A549 (cell line): ENCODE data around the gene FRRS1L. TPM values are rescaled to one million over a fixed set of nuclear protein-coding genes. Genes with fewer than 3 reads are reported as not detected.

Experiments used
- ATAC-seq, 2 experiments: fragments of 200-7000 bp in 1 of 2; fragments of >200 bp in 1 of 2; cut with Nextera tagmentation in 1 of 2; cut with Tn5 transposase in 1 of 2; 3 replicates each; pipeline versions ENCODE4 v1.8.0 to v1.9.1; 2018 to 2020; ENCODE audit warnings: mild to moderate bottlenecking in 1 of 2, moderate library complexity in 1 of 2
- CTCF ChIA-PET: fragments of 300-600 bp; sonication (Branson Sonifier 250); formaldehyde crosslinking; extraction: SDS; loops from one replicate; lab custom pipeline; 2021; ENCODE audit warnings: antibody characterized with exemption, inconsistent platforms; lab: Yijun Ruan, JAX
- POLR2A ChIA-PET: fragments of 350-600 bp; formaldehyde crosslinking; extraction: SDS; loops from one replicate; lab custom pipeline; 2021; ENCODE audit warnings: antibody characterized with exemption, inconsistent platforms; lab: Yijun Ruan, JAX
- DNase-seq, 2 experiments: peaks; one replicate each; pipeline versions ENCODE4 v3.0.0 to v3.0.0-alpha.2; 2011 to 2016; ENCODE audit warnings: low read depth in 1 of 2, low spot score in 1 of 2
- FAIRE-seq: peaks from 2 replicates; lab custom pipeline; 2011; peaks lifted over from hg19 to GRCh38; lab: Jason Lieb, UNC
- H3K27ac ChIP-seq, 2 experiments: fragments of >200 bp; sonication (Bioruptor Twin); formaldehyde crosslinking; 3 replicates each; pipeline ENCODE4 v1.5.1; 2016 to 2017
- H3K4me1 ChIP-seq: fragments of >200 bp; sonication (Bioruptor Twin); formaldehyde crosslinking; 3 replicates; pipeline ENCODE4 v1.6.1; 2016
- H3K4me2 ChIP-seq: fragments of >200 bp; sonication (Bioruptor Twin); formaldehyde crosslinking; 3 replicates; pipeline ENCODE4 v1.6.1; 2016
- H3K4me3 ChIP-seq: fragments of >200 bp; sonication (Bioruptor Twin); formaldehyde crosslinking; 3 replicates; pipeline ENCODE4 v1.5.1; 2016
- H3K9me3 ChIP-seq: fragments of >200 bp; sonication (Bioruptor Twin); formaldehyde crosslinking; 3 replicates; pipeline ENCODE4 v1.6.1; 2016
- CBX8 ChIP-seq: fragments of 200-600 bp; sonication (generic); IDR thresholded peaks from 2 replicates; pipeline ENCODE4 v1.6.1; 2016
- CHD2 ChIP-seq: fragments of 150-350 bp; IDR thresholded peaks from 2 replicates; pipeline ENCODE4 v1.6.1; 2014; ENCODE audit warnings: low read length; ENCODE audit not compliant: partially characterized antibody
- CTCF ChIP-seq: fragments of >200 bp; sonication (Bioruptor Twin); formaldehyde crosslinking; IDR thresholded peaks from 3 replicates; pipeline ENCODE4 v1.5.1; 2016
- EHF ChIP-seq: fragments of 250-450 bp; sonication (Bioruptor Pico); IDR thresholded peaks from 2 replicates; pipeline ENCODE4 v1.5.0; 2020; ENCODE audit warnings: mild to moderate bottlenecking
- EP300 ChIP-seq, 2 experiments: fragments of >200 bp; sonication (Bioruptor Twin); formaldehyde crosslinking; IDR thresholded peaks; 2 replicates in 1 of 2; 3 replicates in 1 of 2; pipeline ENCODE4 v1.6.1; 2016 to 2017
- ESRRA ChIP-seq: fragments of 150-350 bp; IDR thresholded peaks from 2 replicates; pipeline ENCODE4 v1.6.1; 2014; ENCODE audit warnings: mild to moderate bottlenecking, low read length, borderline replicate concordance
- FOSL2 ChIP-seq, 2 experiments: fragments of 450-650 bp in 1 of 2; fragments of >200 bp in 1 of 2; sonication (Bioruptor Twin) in 1 of 2; formaldehyde crosslinking; IDR thresholded peaks; 2 replicates each; pipeline versions ENCODE4 v1.5.0 to v1.6.1; 2016 to 2020; ENCODE audit warnings: mild to moderate bottlenecking in 1 of 2, moderate library complexity in 1 of 2
- FOXS1 ChIP-seq: fragments of 250-450 bp; sonication (Bioruptor Pico); IDR thresholded peaks from 2 replicates; pipeline ENCODE4 v1.5.0; 2020; ENCODE audit warnings: mild to moderate bottlenecking, moderate library complexity
- GATA3 ChIP-seq: IDR thresholded peaks from 2 replicates; pipeline ENCODE4 v1.6.1; 2012; ENCODE audit warnings: borderline replicate concordance
- HEYL ChIP-seq: fragments of 250-450 bp; sonication (Bioruptor Pico); IDR thresholded peaks from 2 replicates; pipeline ENCODE4 v1.8.0; 2021; ENCODE audit warnings: mild to moderate bottlenecking, moderate library complexity
- HOXA7 ChIP-seq: fragments of 250-450 bp; sonication (Bioruptor Pico); IDR thresholded peaks from 2 replicates; pipeline ENCODE4 v1.5.0; 2020; ENCODE audit warnings: mild to moderate bottlenecking, moderate library complexity
- JUNB ChIP-seq: fragments of >200 bp; sonication (Bioruptor Twin); formaldehyde crosslinking; IDR thresholded peaks from 2 replicates; pipeline ENCODE4 v1.6.1; 2016
- KDM5A ChIP-seq: fragments of 200-600 bp; sonication (generic); IDR thresholded peaks from 2 replicates; pipeline ENCODE4 v1.6.1; 2016; ENCODE audit warnings: antibody characterized with exemption, mild to moderate bottlenecking
- MAZ ChIP-seq: fragments of 150-350 bp; IDR thresholded peaks from 2 replicates; pipeline ENCODE4 v1.6.1; 2014; ENCODE audit warnings: antibody characterized with exemption, low read depth, low read length, borderline replicate concordance
- MYC ChIP-seq: IDR thresholded peaks from 2 replicates; pipeline ENCODE4 v1.6.1; 2012; ENCODE audit warnings: mild to moderate bottlenecking, inconsistent platforms, low read length, improper control_type of control experiment, borderline replicate concordance
- NR3C1 ChIP-seq: fragments of >200 bp; sonication (Bioruptor Twin); formaldehyde crosslinking; IDR thresholded peaks from 3 replicates; pipeline ENCODE4 v1.6.1; 2017
- PBX3 ChIP-seq: IDR thresholded peaks from 2 replicates; pipeline ENCODE4 v1.6.1; 2012
- RARB ChIP-seq: fragments of 250-450 bp; sonication (Bioruptor Pico); IDR thresholded peaks from 2 replicates; pipeline ENCODE4 v1.8.0; 2021; ENCODE audit warnings: mild to moderate bottlenecking, moderate library complexity
- SREBF2 ChIP-seq: fragments of 450-650 bp; IDR thresholded peaks from 2 replicates; pipeline ENCODE4 v1.6.1; 2014; ENCODE audit warnings: mild to moderate bottlenecking, moderate library complexity
- TP53 ChIP-seq: fragments of 250-450 bp; sonication (Bioruptor Pico); IDR thresholded peaks from 2 replicates; pipeline ENCODE4 v1.5.0; 2021; ENCODE audit warnings: mild to moderate bottlenecking, moderate library complexity
- USF2 ChIP-seq: fragments of 450-650 bp; IDR thresholded peaks from 2 replicates; pipeline ENCODE4 v1.6.1; 2014; ENCODE audit warnings: antibody characterized with exemption
- ZNF302 ChIP-seq: fragments of 250-450 bp; sonication (Bioruptor Pico); IDR thresholded peaks from 2 replicates; pipeline ENCODE4 v1.9.0; 2021; ENCODE audit warnings: inconsistent platforms, mild to moderate bottlenecking, moderate library complexity
- WGBS: methylation state at CpG from one replicate; pipeline ENCODE4 v1.1.6; 2017; ENCODE audit errors: missing lambda C conversion rate; 5-methylcytosine and 5-hydroxymethylcytosine counted together
- polyA plus RNA-seq, 4 experiments: library from polyadenylated mRNA; depleted of rRNA in 3 of 4; stranded (reverse); fragments of >200 nt; fragmentation: RNase III in 1 of 4; extraction: RNeasy Plus Mini Kit Qiagen cat#74134 plus additional on column Dnase treatment in 1 of 4; gene quantifications; 2 replicates in 3 of 4; 3 replicates in 1 of 4; pipeline ENCODE4 v1.2.3, GENCODE V29; 2011 to 2017
- TF ChIP-seq, protein P1 (sequence below): IDR thresholded peaks from 2 replicates; pipeline ENCODE4 v1.6.1; 2012
- TF ChIP-seq, protein P2 (sequence below): fragments of 250-450 bp; sonication (Bioruptor Pico); IDR thresholded peaks from 2 replicates; pipeline ENCODE4 v1.5.0; 2020; ENCODE audit warnings: low read depth, mild to moderate bottlenecking, moderate library complexity

The FRRS1L gene
- polyA plus RNA-seq, 2 of the 4 experiments (the other 2 are of a cell fraction), result 0.54 to 1.5 TPM

GRCh38 chr9:109097146-109097545 lies 69.9 kb downstream of the FRRS1L start:
- Histone ChIP-seq H3K4me3 (no peak overlapping the region), H3K9me3 (no peaks in the 10 kb centered on the region), H3K4me2 (no peak overlapping the region)
- POLR2A ChIA-PET, result interaction anchor here (0.8 kb wide), 1 partner anchor 23 kb away, joined by 3 read pairs; the partner anchor contains the start of gene TMEM245
- ATAC-seq, result no peak
- WGBS, result 96% methylated on average over 4 of the region's 4 CpGs
- TF ChIP-seq ESRRA (no peak), RARB (no peak), JUNB (no peak), EHF (CRISPR knock-in tag) (no peak), CHD2 (no peak), FOXS1 (CRISPR knock-in tag) (no peak), NR3C1 (no peak), EP300 (IDR thresholded peaks at IDR 0.05) (no peak), SREBF2 (no peak), MAZ (no peak), HOXA7 (CRISPR knock-in tag) (no peak), FOSL2 (IDR thresholded peaks at IDR 0.05) (no peak), FOSL2 (CRISPR knock-in tag; IDR thresholded peaks at IDR 0.05) (no peak), MYC (no peak), HEYL (CRISPR knock-in tag) (no peak), GATA3 (no peak), CTCF (no peak), PBX3 (no peak), CBX8 (no peak)
- TF ChIP-seq, protein P1, sequence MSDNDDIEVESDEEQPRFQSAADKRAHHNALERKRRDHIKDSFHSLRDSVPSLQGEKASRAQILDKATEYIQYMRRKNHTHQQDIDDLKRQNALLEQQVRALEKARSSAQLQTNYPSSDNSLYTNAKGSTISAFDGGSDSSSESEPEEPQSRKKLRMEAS, result no peak
- TF ChIP-seq, all 56 proteins: peak for 0
- CTCF ChIA-PET, result interaction anchor here (0.8 to 0.9 kb wide), 2 partner anchors 147 to 248 kb away, joined by 3 read pairs; no protein-coding TSS in a partner anchor
- DNase-seq (no peak), FAIRE-seq (no peak)
- Histone ChIP-seq H3K4me1 (peaks cover 68% of the 10 kb centered on the region), H3K27ac (peak overlapping the region; percentile 79 to 85; a peak in 5 of 6 replicates)

GRCh38 chr9:109095321-109095720 lies 71.7 kb downstream of the FRRS1L start:
- DNase-seq, result no peak
- no peak for ATAC-seq
- Histone ChIP-seq H3K4me2 (no peak overlapping the region), H3K27ac (no peak overlapping the region), H3K4me3 (no peak overlapping the region), H3K4me1 (peaks cover 50% of the 10 kb centered on the region), H3K9me3 (no peaks in the 10 kb centered on the region)
- no peak for FAIRE-seq
- CTCF ChIA-PET, result no interaction called here
- WGBS, result 79% methylated on average over 3 of the region's 3 CpGs
- TF ChIP-seq RARB (no peak), USF2 (no peak), TP53 (CRISPR knock-in tag) (no peak), CBX8 (no peak), KDM5A (no peak), ZNF302 (CRISPR knock-in tag) (no peak)
- TF ChIP-seq, protein P2, sequence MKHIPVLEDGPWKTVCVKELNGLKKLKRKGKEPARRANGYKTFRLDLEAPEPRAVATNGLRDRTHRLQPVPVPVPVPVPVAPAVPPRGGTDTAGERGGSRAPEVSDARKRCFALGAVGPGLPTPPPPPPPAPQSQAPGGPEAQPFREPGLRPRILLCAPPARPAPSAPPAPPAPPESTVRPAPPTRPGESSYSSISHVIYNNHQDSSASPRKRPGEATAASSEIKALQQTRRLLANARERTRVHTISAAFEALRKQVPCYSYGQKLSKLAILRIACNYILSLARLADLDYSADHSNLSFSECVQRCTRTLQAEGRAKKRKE (CRISPR knock-in tag), result no peak
- POLR2A ChIA-PET, result no interaction called here
